H9 (cell line): ENCODE data around the gene ADA. TPM values are rescaled to one million over a fixed set of nuclear protein-coding genes. Genes with fewer than 3 reads are reported as not detected.
"Not testable (repeated sequence)": the region's sequence is repeated elsewhere in the genome, so short reads cannot be mapped to it uniquely, and the experiment has no call there.

Experiments used
- DNase-seq: peaks from one replicate; pipeline ENCODE4 v3.0.0-alpha.2; 2017
- H2AFZ ChIP-seq: one replicate; pipeline ENCODE4 v1.6.1; 2013; ENCODE audit warnings: mild to moderate bottlenecking, low read length, control low read depth, moderate library complexity
- H2AK5ac ChIP-seq: 2 replicates; pipeline ENCODE4 v1.6.1; 2013; ENCODE audit warnings: low read length, control low read depth, mixed read lengths; ENCODE audit not compliant: insufficient read length
- H2BK120ac ChIP-seq: one replicate; pipeline ENCODE4 v1.6.1; 2013; ENCODE audit warnings: low read depth, mild to moderate bottlenecking, low read length, control low read depth, inconsistent platforms; ENCODE audit not compliant: poor library complexity, severe bottlenecking
- H2BK12ac ChIP-seq: 2 replicates; pipeline ENCODE4 v1.6.1; 2013; ENCODE audit warnings: low read length, control low read depth, mixed read lengths, low read depth; ENCODE audit not compliant: insufficient read length
- H2BK15ac ChIP-seq: 2 replicates; pipeline ENCODE4 v1.6.1; 2013; ENCODE audit warnings: low read depth, low read length, control low read depth
- H2BK20ac ChIP-seq: one replicate; pipeline ENCODE4 v1.6.1; 2013; ENCODE audit warnings: low read depth, mild to moderate bottlenecking, low read length, control low read depth, inconsistent platforms; ENCODE audit not compliant: poor library complexity, severe bottlenecking
- H2BK5ac ChIP-seq: 2 replicates; pipeline ENCODE4 v1.6.1; 2013; ENCODE audit warnings: low read length, control low read depth, mixed read lengths; ENCODE audit not compliant: insufficient read length
- H3K14ac ChIP-seq: 2 replicates; pipeline ENCODE4 v1.6.1; 2013; ENCODE audit warnings: low read length, control low read depth; ENCODE audit not compliant: insufficient read depth
- H3K18ac ChIP-seq: 2 replicates; pipeline ENCODE4 v1.6.1; 2013; ENCODE audit warnings: low read depth, mild to moderate bottlenecking, mixed read lengths, low read length, control low read depth; ENCODE audit not compliant: insufficient read length
- H3K23ac ChIP-seq: 2 replicates; pipeline ENCODE4 v1.6.1; 2013; ENCODE audit warnings: low read length, control low read depth, mixed read lengths, low read depth; ENCODE audit not compliant: insufficient read length
- H3K23me2 ChIP-seq: 2 replicates; pipeline ENCODE4 v1.6.1; 2013; ENCODE audit warnings: low read depth, mild to moderate bottlenecking, mixed read lengths, low read length, control low read depth; ENCODE audit not compliant: insufficient read length, poor library complexity, severe bottlenecking
- H3K27ac ChIP-seq: 2 replicates; pipeline ENCODE4 v1.5.1; 2013; ENCODE audit warnings: low read length, control low read depth, mixed read lengths, low read depth; ENCODE audit not compliant: insufficient read length
- H3K27me3 ChIP-seq: 2 replicates; pipeline ENCODE4 v1.6.1; 2013; ENCODE audit warnings: low read length, control low read depth, inconsistent platforms; ENCODE audit not compliant: insufficient read depth
- H3K4ac ChIP-seq: 2 replicates; pipeline ENCODE4 v1.6.1; 2013; ENCODE audit warnings: low read depth, mild to moderate bottlenecking, control low read depth, inconsistent platforms, low read length, moderate library complexity
- H3K4me1 ChIP-seq: 2 replicates; pipeline ENCODE4 v1.6.1; 2013; ENCODE audit warnings: low read length, control low read depth, inconsistent platforms; ENCODE audit not compliant: insufficient read depth
- H3K4me2 ChIP-seq: 2 replicates; pipeline ENCODE4 v1.6.1; 2013; ENCODE audit warnings: low read length, control low read depth, mixed read lengths; ENCODE audit not compliant: insufficient read length, insufficient read depth
- H3K56ac ChIP-seq: 2 replicates; pipeline ENCODE4 v1.6.1; 2013; ENCODE audit warnings: low read depth, mild to moderate bottlenecking, mixed read lengths, low read length, control low read depth; ENCODE audit not compliant: insufficient read length
- H3K79me1 ChIP-seq: 2 replicates; pipeline ENCODE4 v1.6.1; 2013; ENCODE audit warnings: low read depth, mild to moderate bottlenecking, moderate library complexity, low read length, control low read depth, inconsistent platforms; ENCODE audit not compliant: insufficient read depth, poor library complexity, severe bottlenecking
- H3K79me2 ChIP-seq: 2 replicates; pipeline ENCODE4 v1.6.1; 2013; ENCODE audit warnings: low read length, control low read depth, inconsistent platforms; ENCODE audit not compliant: insufficient read depth
- H3K9ac ChIP-seq: 2 replicates; pipeline ENCODE4 v1.6.1; 2013; ENCODE audit warnings: low read length, control low read depth, mixed read lengths; ENCODE audit not compliant: insufficient read length; ENCODE audit errors: extremely low read depth
- H3K9me3 ChIP-seq: one replicate; pipeline ENCODE4 v1.6.1; 2013; ENCODE audit warnings: low read depth, low read length, inconsistent platforms; ENCODE audit not compliant: control insufficient read depth
- H3T11ph ChIP-seq: one replicate; pipeline ENCODE4 v1.6.1; 2013; ENCODE audit warnings: mild to moderate bottlenecking, low read length, control low read depth, inconsistent platforms
- H4K20me1 ChIP-seq: one replicate; pipeline ENCODE4 v1.6.1; 2013; ENCODE audit not compliant: control insufficient read depth, insufficient read length, insufficient read depth
- H4K5ac ChIP-seq: 2 replicates; pipeline ENCODE4 v1.6.1; 2013; ENCODE audit warnings: low read depth, mild to moderate bottlenecking, mixed read lengths, low read length, control low read depth; ENCODE audit not compliant: insufficient read length
- H4K8ac ChIP-seq: replicated peaks from 2 replicates; pipeline ENCODE4 v1.6.1; 2013; ENCODE audit warnings: low read length, control low read depth, mixed read lengths, low read depth; ENCODE audit not compliant: insufficient read length
- H4K91ac ChIP-seq: 2 replicates; pipeline ENCODE4 v1.6.1; 2013; ENCODE audit warnings: low read depth, mild to moderate bottlenecking, moderate library complexity, mixed read lengths, low read length, control low read depth; ENCODE audit not compliant: insufficient read length
- H3K27ac Mint-ChIP-seq, 3 experiments: 2 replicates in 2 of 3; 3 replicates in 1 of 3; pipeline ENCODE4 v1.8.0; 2020 to 2021; ENCODE audit warnings: mixed read lengths in 3 of 3, mild to moderate bottlenecking in 1 of 3, moderate library complexity in 1 of 3
- H3K27me3 Mint-ChIP-seq: 2 replicates; pipeline ENCODE4 v1.8.0; 2021; ENCODE audit warnings: low read depth, mild to moderate bottlenecking, moderate library complexity, mixed read lengths
- H3K36me3 Mint-ChIP-seq, 3 experiments: 2 replicates in 2 of 3; 3 replicates in 1 of 3; pipeline ENCODE4 v1.8.0; 2020 to 2021; ENCODE audit warnings: low read depth in 3 of 3, mixed read lengths in 3 of 3; ENCODE audit not compliant: insufficient read depth in 1 of 3
- H3K4me1 Mint-ChIP-seq, 2 experiments: 2 replicates each; pipeline ENCODE4 v1.8.0; 2020; ENCODE audit warnings: mixed read lengths in 2 of 2
- H3K4me3 Mint-ChIP-seq, 2 experiments: 2 replicates in 1 of 2; 3 replicates in 1 of 2; pipeline ENCODE4 v1.8.0; 2020 to 2021; ENCODE audit warnings: mild to moderate bottlenecking in 2 of 2, mixed read lengths in 2 of 2, moderate library complexity in 1 of 2
- H3K9me3 Mint-ChIP-seq, 2 experiments: 2 replicates in 1 of 2; 3 replicates in 1 of 2; pipeline ENCODE4 v1.8.0; 2020; ENCODE audit warnings: mild to moderate bottlenecking in 2 of 2, mixed read lengths in 2 of 2, moderate library complexity in 1 of 2
- CTCF ChIP-seq: fragments of 200-600 bp; sonication (generic); conservative IDR thresholded peaks from 3 replicates; pipeline ENCODE4 v1.8.0; 2021; ENCODE audit warnings: antibody characterized with exemption, mild to moderate bottlenecking
- WGBS: extraction: QIAGEN DNeasy Blood & Tissue Kit; methylation state at CpG from one replicate; pipeline ENCODE4 v1.1.7; 2013; ENCODE audit warnings: missing lambda C conversion rate, low lambda C conversion rate, mixed read lengths; ENCODE audit not compliant: insufficient read length; ENCODE audit errors: extremely low coverage; 5-methylcytosine and 5-hydroxymethylcytosine counted together
- total RNA-seq: library from RNA; stranded (reverse); gene quantifications from 2 replicates; pipeline ENCODE4 v1.2.1, GENCODE V29; 2021

The ADA gene
- total RNA-seq, 1 experiment from 2014 or later, result 22.0 TPM

GRCh38 chr20:44656448-44656847 lies 4.9 kb upstream of the ADA start:
- Histone ChIP-seq H4K8ac (no peak overlapping the region), H4K91ac (no peak overlapping the region), H3K18ac (no peak overlapping the region), H3K9me3 (peaks cover 10% of the 10 kb centered on the region), H3T11ph (no peak overlapping the region), H3K79me2 (no peaks in the 10 kb centered on the region), H3K14ac (no peak overlapping the region), H2BK20ac (no peak overlapping the region), H2AFZ (no peak overlapping the region), H4K20me1 (no peaks in the 10 kb centered on the region), H3K4me2 (no peak overlapping the region), H2BK12ac (no peak overlapping the region), H2BK5ac (no peak overlapping the region), H2AK5ac (no peak overlapping the region), H3K4me1 (no peaks in the 10 kb centered on the region; the same call in none of the 2 replicates), H3K23me2 (peaks cover 7% of the 10 kb centered on the region), H3K23ac (no peak overlapping the region), H3K27me3 (no peaks in the 10 kb centered on the region), H2BK120ac (no peak overlapping the region), H2BK15ac (no peak overlapping the region), H3K27ac (no peak overlapping the region), H3K9ac (no peak overlapping the region), H3K4ac (no peak overlapping the region), H4K5ac (no peak overlapping the region), H3K79me1 (no peaks in the 10 kb centered on the region), H3K56ac (no peak overlapping the region)
- Mint-ChIP-seq H3K4me3 (no peak overlapping the region), H3K36me3 (peaks cover 14 to 24% (median 21%) of the 10 kb centered on the region in 3 experiments), H3K9me3 (peaks cover 20 to 24% of the 10 kb centered on the region in 2 experiments), H3K4me1 (peaks cover 21 to 28% of the 10 kb centered on the region in 2 experiments), H3K27me3 (peaks cover 58% of the 10 kb centered on the region), H3K27ac (peak overlapping the region in 2 of 3 experiments; percentile 17 to 65; a peak in 2 of 7 replicates)
- WGBS, result no CpG with 5 or more reads among the region's 3 CpGs
- DNase-seq, result no peak
- no peak for TF ChIP-seq CTCF

GRCh38 chr20:44654210-44654609 lies 2.7 kb upstream of the ADA start:
- not testable (repeated sequence) for H3K27ac ChIP-seq, H3K4me2 ChIP-seq, H2BK5ac ChIP-seq, DNase-seq, H4K8ac ChIP-seq, H2AK5ac ChIP-seq, H3K14ac ChIP-seq, H2BK15ac ChIP-seq, H3K4me3 Mint-ChIP-seq, H3K9ac ChIP-seq, H3K56ac ChIP-seq, H3K27ac Mint-ChIP-seq, H4K20me1 ChIP-seq, H3K79me2 ChIP-seq, H3K23ac ChIP-seq, H3K23me2 ChIP-seq, H2AFZ ChIP-seq, H3K27me3 ChIP-seq, H3K4ac ChIP-seq, H3T11ph ChIP-seq, H3K18ac ChIP-seq, H2BK20ac ChIP-seq, H4K5ac ChIP-seq, H4K91ac ChIP-seq, H2BK12ac ChIP-seq, H3K79me1 ChIP-seq, H2BK120ac ChIP-seq, H3K4me1 ChIP-seq
- H3K9me3 ChIP-seq, result peaks cover 10% of the 10 kb centered on the region
- Mint-ChIP-seq H3K4me1 (peaks cover 26 to 37% of the 10 kb centered on the region in 2 experiments), H3K27me3 (peaks cover 67% of the 10 kb centered on the region), H3K36me3 (peaks cover 14 to 23% (median 21%) of the 10 kb centered on the region in 3 experiments), H3K9me3 (peaks cover 20 to 24% of the 10 kb centered on the region in 2 experiments)
- no CpG with 5 or more reads among the region's 5 CpGs for WGBS
